Endodermal cell (in vitro differentiated cells): ENCODE results near the gene SPON2. TPM values are rescaled to one million over a fixed set of nuclear protein-coding genes. Genes with fewer than 3 reads are reported as not detected.

Experiments
- DNase-seq: peaks from one replicate; pipeline ENCODE4 v3.0.0-alpha.2; 2017
- H3K27ac ChIP-seq: 2 replicates; pipeline ENCODE4 v1.5.1; 2013; ENCODE audit warnings: mild to moderate bottlenecking, low read depth, low read length, moderate library complexity
- H3K27me3 ChIP-seq: 2 replicates; pipeline ENCODE4 v1.6.1; 2013; ENCODE audit warnings: mild to moderate bottlenecking, low read length, moderate library complexity; ENCODE audit not compliant: insufficient read depth, control insufficient read depth, poor library complexity, severe bottlenecking
- H3K36me3 ChIP-seq: 2 replicates; pipeline ENCODE4 v1.7.0; 2013; ENCODE audit warnings: mild to moderate bottlenecking, low read length, moderate library complexity; ENCODE audit not compliant: control insufficient read depth, insufficient read depth
- H3K4me1 ChIP-seq: one replicate; pipeline ENCODE4 v1.7.0; 2013; ENCODE audit warnings: low read length; ENCODE audit not compliant: control insufficient read depth, insufficient read depth
- H3K4me3 ChIP-seq: 2 replicates; pipeline ENCODE4 v1.5.1; 2013; ENCODE audit warnings: mild to moderate bottlenecking, low read length, moderate library complexity
- H3K9ac ChIP-seq: 2 replicates; pipeline ENCODE4 v1.6.1; 2013; ENCODE audit warnings: mild to moderate bottlenecking, low read length, moderate library complexity; ENCODE audit not compliant: poor library complexity, severe bottlenecking; ENCODE audit errors: extremely low read depth
- H3K9me3 ChIP-seq: 2 replicates; pipeline ENCODE4 v1.6.1; 2013; ENCODE audit warnings: mild to moderate bottlenecking, low read length, moderate library complexity; ENCODE audit not compliant: control insufficient read depth
- H3K27ac Mint-ChIP-seq: 2 replicates; pipeline ENCODE4 v1.8.0; 2020; ENCODE audit warnings: mixed read lengths
- H3K27me3 Mint-ChIP-seq: 2 replicates; pipeline ENCODE4 v1.8.0; 2021; ENCODE audit warnings: mild to moderate bottlenecking, mixed read lengths; ENCODE audit not compliant: insufficient read depth
- H3K36me3 Mint-ChIP-seq: 2 replicates; pipeline ENCODE4 v1.8.0; 2020; ENCODE audit warnings: low read depth, mixed read lengths
- H3K4me1 Mint-ChIP-seq: 2 replicates; pipeline ENCODE4 v1.8.0; 2020; ENCODE audit warnings: mixed read lengths
- H3K4me3 Mint-ChIP-seq: 2 replicates; pipeline ENCODE4 v1.8.0; 2020; ENCODE audit warnings: mild to moderate bottlenecking, moderate library complexity, mixed read lengths
- H3K9me3 Mint-ChIP-seq: 2 replicates; pipeline ENCODE4 v1.8.0; 2020; ENCODE audit warnings: mild to moderate bottlenecking, mixed read lengths
- CTCF ChIP-seq: fragments of 200-600 bp; sonication (generic); conservative IDR thresholded peaks from 2 replicates; pipeline ENCODE4 v1.5.0; 2021; ENCODE audit warnings: antibody characterized with exemption, mild to moderate bottlenecking
- WGBS, 2 experiments: methylation state at CpG; one replicate each; pipeline versions ENCODE4 v1.1.5 to v1.1.7; 2013; ENCODE audit warnings: missing lambda C conversion rate in 2 of 2, mixed read lengths in 1 of 2; ENCODE audit not compliant: insufficient coverage in 1 of 2, insufficient read length in 1 of 2; 5-methylcytosine and 5-hydroxymethylcytosine counted together
- total RNA-seq, 2 donors: library from RNA; stranded (reverse); fragmentation: NEBNext Ultra II Directional in 1 of 2; extraction: Animal tissue kit (Norgen Biotek cat#: 25700) in 1 of 2; gene quantifications; 2 replicates in 1 of 2; 3 replicates in 1 of 2; pipeline ENCODE4 v1.2.1, GENCODE V29; 2021

SPON2 gene
- total RNA-seq, 2 donors from 2014 or later = 1.4 to 2.6 TPM

DNA sequence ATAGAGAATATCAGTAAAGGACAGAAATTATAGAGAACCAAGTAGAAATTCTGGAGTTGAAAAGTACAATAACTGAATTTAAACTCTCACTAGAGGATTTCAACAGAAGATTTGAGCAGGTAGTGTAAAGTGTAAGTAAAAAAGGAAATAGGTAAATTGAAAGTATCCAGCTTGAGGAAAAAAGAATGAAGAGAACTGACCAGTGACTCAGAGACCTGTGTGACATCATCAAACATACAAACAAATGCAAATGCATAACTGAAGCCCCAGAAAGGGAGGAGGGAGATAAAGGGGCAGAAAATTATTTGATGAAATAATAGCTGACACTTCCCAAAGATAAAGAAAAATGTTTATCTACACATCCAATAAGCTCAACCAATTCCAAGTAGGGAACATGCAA is 8.3 kb upstream of the SPON2 start:
- Histone ChIP-seq H3K27me3 (peaks cover 14% of the 10 kb centered on the region), H3K9ac (no peak overlapping the region), H3K4me3 (no peak overlapping the region), H3K4me1 (no peaks in the 10 kb centered on the region), H3K36me3 (no peaks in the 10 kb centered on the region), H3K9me3 (peaks cover 22% of the 10 kb centered on the region), H3K27ac (no peak overlapping the region)
- Mint-ChIP-seq H3K4me1 (no peaks in the 10 kb centered on the region), H3K4me3 (no peak overlapping the region), H3K9me3 (peaks cover 39% of the 10 kb centered on the region), H3K36me3 (no peaks in the 10 kb centered on the region), H3K27ac (no peak overlapping the region), H3K27me3 (peaks cover 41% of the 10 kb centered on the region)
- DNase-seq = no peak
- TF ChIP-seq CTCF = no peak

DNA sequence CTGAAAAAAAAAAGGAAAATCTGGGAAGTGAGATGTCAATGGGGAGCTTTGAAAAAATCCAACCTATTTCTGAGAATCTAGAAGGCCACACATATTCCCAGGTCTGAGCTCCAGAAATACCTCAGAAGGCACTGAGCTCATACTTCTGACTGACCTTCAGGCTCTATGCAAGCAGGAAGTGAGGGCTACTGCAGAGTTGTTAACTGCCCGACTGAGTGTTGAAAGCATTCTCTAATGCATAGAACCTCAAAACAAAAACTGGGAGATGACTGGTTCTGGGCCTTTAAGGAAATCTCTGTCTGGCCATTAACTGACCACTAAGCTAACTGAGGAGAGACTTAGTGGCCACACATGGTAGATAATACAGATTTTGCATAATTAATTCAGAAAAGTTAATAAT is 7.6 kb upstream of the SPON2 start:
- Mint-ChIP-seq H3K27me3 (peaks cover 43% of the 10 kb centered on the region), H3K9me3 (peaks cover 39% of the 10 kb centered on the region), H3K27ac (no peak overlapping the region), H3K4me1 (no peaks in the 10 kb centered on the region), H3K36me3 (no peaks in the 10 kb centered on the region), H3K4me3 (no peak overlapping the region)
- Histone ChIP-seq H3K27me3 (peaks cover 15% of the 10 kb centered on the region), H3K36me3 (no peaks in the 10 kb centered on the region), H3K27ac (no peak overlapping the region), H3K9me3 (peaks cover 22% of the 10 kb centered on the region), H3K4me3 (no peak overlapping the region), H3K9ac (no peak overlapping the region), H3K4me1 (no peaks in the 10 kb centered on the region)
- TF ChIP-seq CTCF = no peak
- WGBS, 2 experiments = 93 to 100% methylated on average over 1 of the region's 1 CpG
- DNase-seq = no peak

- Mint-ChIP-seq H3K9me3 (peaks cover 39% of the 10 kb centered on the region), H3K36me3 (no peaks in the 10 kb centered on the region), H3K4me3 (no peak overlapping the region), H3K27ac (no peak overlapping the region), H3K4me1 (no peaks in the 10 kb centered on the region), H3K27me3 (peaks cover 50% of the 10 kb centered on the region)
- no peak for DNase-seq
- Histone ChIP-seq H3K36me3 (no peaks in the 10 kb centered on the region), H3K4me1 (no peaks in the 10 kb centered on the region), H3K27me3 (peaks cover 24% of the 10 kb centered on the region), H3K4me3 (no peak overlapping the region), H3K9me3 (peaks cover 22% of the 10 kb centered on the region), H3K27ac (no peak overlapping the region), H3K9ac (no peak overlapping the region)
- WGBS, 2 experiments = 77 to 81% methylated on average over 4 to 7 of the region's 7 CpGs
- TF ChIP-seq CTCF = no peak
These were observed 6.7 kb upstream of the SPON2 start for GRCh38 chr4:1179089-1179441.
